HG02759 (cell line): Measurements from ENCODE around the gene DGKH.
"Not testable (repeated sequence)": the region's sequence is repeated elsewhere in the genome, so short reads cannot be mapped to it uniquely, and the experiment has no call there.

Source experiments
- ATAC-seq: cut with Tn5 transposase; IDR thresholded peaks from one replicate; pipeline ENCODE4 v1.9.1; 2021; ENCODE audit warnings: mild to moderate bottlenecking, moderate library complexity; ENCODE audit not compliant: unreplicated experiment

Gene DGKH

DNA sequence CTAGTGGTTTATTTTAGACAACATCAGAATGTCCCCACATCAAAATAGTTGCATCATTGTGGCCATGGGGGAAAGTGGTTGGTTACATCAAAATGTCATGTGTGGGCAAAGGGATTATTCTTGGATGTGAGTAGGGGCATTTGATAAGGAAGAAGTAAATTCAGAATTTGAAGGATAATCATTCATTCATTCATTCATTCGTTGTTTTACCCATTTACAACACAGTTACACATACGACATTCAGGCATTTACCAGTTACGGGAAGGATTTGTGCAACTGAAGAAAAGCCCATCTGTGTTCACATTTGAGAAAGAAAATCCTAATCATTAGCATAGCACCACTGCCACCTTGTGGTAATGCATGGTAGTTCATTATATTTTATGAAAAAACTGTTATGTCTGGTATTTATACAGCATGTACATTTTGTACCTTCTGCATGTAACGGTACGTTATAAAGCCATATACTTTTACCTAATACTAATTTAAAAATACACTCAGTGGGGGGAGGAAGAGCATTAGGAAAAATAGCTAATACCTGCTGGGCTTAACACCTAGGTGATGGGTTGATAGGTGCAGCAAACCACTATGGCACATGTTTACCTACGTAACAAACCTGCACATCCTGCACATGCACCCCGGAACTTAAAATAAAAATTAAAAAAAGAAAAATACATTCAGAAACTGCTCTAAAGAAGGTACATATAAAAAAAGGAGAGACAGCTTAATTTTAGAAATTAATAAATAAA, 62.1 kb downstream of the DGKH start:
- ATAC-seq, result peak; percentile 43

DNA sequence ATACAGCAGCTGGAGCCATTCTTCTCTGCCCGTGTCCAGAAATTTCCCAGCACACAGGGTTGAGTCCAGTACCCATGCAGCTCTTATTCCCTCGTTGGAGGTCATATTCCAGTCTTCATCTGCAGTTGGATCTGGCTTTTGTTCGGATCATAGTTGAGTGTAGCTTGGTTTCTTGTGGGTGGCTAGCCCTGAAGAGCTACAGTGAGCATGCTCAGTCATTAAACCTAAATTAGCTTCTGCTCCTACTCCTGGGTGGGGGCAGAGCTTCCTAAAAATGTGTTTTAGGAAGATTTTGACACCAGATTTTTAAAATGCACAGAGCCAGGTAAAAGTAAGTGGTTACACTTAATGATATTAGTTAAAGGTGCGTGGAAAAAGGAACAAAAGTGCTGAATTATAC, 64.4 kb downstream of the DGKH start:
- no peak for ATAC-seq

DNA sequence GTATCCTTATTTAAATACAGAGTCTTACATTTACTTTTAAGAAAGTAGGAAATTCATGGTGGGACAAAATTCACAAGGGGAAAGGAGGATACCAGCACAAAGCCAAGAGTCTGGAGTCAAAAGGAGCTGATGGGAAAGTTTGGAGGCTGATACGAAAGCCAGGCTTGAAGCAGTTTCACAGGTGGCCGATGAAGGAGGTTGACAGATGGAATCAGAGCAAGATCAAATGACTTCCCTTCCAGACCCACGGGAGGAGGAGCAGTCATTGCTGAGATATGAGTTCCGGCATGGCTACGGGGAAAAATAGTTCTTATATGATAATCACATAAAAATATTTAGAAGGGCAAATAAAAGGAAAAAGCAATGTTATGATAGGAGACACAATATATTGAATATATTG, 65.0 kb downstream of the DGKH start:
- no peak for ATAC-seq

DNA sequence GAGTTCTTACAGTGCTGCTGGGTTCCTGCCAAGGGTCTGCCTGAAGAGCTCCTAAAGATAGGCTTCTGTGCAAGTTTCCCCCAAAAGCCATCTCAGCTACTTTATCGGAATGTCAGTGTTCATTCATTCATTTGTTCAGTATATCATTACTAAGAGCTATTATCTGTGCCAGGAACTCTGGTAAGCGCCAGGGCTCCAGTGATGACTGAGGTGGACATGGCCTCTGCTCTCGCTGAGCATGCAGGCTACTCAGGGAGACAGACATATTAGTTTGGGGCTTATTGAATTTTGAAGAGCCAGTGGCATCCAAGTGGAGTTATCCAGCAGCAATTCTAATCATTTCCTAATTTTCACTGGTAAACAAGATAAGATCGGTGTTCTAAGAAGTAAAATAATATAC, 65.8 kb downstream of the DGKH start:
- ATAC-seq, result no peak

DNA sequence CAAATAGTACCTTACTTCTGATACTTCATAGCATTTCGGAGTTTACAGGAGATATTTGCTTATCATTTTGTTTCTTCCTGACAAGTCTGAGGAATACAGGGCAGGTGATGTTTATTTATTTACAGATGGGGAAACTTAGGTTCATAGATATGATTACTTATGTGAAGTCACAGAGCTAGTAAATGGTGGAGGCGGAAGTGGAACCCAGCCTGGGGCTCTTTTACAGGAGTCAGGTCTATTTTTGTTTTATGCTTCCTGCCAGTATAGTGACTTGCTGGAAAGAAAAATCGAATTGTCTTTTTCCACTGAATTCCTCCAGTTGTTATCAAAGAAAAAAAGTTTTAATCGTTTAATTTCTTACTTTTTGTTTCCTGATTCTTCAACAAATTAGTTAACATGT, 66.5 kb downstream of the DGKH start:
- no peak for ATAC-seq

DNA sequence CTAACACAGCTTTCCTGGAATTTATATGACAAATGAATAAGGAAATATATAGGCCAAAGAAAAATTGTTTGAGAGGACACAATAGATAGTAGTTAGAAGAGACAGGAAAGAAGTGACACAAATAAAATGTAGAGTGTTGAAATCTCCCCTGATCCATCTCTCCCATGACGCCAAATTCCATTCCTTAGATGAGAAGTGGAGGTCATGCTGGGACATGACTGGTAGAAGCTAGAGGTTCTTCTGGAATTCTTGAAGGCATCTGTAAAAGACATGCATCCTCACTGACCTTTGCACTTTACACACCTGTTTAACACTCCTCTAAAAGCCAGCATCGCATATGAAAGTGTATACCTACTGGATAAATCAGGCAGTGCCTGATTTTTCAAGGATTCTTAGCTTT, 67.8 kb downstream of the DGKH start:
- ATAC-seq, result no peak

DNA sequence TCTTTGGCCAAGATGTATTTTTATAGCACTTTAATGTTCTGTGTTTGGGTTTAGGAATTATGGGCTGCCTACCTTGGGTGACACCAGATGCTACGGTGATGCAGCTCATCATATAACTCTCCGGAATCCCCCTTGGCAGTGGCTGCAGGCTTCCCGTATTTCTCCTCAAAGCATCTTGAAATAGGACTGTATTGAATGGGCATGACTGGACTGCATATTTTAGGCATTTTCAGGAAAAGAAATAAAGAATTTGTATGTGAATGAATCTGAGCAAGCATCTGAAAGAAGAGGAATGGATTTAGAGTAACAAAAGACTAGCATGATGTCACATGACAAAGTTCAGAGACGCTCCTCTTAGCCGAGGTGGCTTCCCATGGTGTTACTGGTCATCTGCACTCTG, 70.6 kb downstream of the DGKH start:
- no peak for ATAC-seq

DNA sequence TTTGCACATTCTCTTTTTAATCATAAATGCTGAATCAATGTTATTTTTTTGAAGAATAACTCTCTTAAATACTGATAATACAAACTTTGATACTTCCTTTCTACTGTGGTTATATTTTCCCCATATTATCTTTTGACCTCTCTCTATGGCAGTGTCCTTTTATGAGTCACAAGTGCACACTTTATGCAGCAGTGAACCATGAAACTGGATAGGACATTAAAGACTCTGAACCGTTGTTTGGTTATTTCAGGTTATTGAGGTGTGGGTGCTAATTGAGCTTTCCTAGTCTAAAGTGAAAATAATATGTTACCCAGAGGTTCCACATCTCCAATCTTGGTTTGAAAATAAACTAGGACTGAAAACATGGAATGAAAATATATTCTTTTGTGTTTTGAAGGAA, 71.4 kb downstream of the DGKH start:
- no peak for ATAC-seq

DNA sequence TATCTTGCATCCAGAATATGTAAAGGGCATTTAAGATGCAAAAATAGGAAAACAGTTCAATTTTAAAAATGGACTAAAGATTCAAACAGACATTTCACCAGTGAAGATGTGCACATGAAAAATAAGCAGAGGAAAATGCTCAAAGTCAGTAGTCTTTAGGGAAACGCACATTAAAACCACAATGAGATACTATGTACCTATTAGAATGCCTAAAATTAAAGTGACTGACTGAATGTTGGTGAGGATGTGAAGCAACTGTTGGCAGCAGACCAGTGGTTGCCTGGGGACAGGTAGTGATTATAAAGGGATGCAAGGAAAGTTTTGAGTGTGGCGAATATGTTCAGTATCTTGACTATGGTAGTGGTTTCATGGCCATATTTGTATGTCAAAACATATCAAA, 75.2 kb downstream of the DGKH start:
- ATAC-seq, result no peak

DNA sequence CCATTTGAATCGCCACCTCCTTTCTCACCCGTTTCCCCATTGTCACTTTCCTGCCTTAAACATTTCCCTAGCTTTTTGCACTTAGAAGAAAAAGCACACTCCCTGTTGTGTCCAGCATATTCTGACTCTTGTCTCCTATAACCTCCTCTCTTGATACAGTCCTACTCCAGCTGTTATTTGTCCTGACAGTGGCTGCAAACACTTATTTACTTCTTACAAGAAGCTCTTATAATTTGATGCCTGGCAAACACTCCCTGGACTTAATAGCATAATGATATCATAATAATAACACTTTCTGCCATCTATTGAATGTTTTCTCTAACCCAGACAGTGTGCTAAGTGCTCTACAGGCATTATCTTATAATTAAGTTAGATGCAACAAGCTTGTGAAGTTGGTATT, 76.6 kb downstream of the DGKH start:
- ATAC-seq, result no peak

DNA sequence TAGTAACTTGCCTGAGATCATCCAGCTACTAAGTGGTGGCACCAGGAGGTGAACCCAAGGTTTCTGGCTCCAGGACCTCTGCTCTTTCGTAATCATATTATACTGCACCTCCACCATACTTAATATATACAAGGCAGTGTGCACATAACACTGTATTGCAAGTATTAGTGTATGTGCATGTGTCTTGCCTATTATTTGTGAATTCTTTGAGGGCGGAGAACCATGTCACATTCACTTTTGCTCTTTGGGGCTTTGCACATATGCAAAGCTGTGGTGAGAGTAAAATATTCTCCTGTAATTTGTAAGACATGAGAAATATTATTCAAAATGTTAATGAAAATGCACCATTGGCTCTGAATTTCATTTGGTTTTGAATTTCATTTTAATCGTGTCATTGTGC, 78.6 kb downstream of the DGKH start:
- ATAC-seq, result no peak

DNA sequence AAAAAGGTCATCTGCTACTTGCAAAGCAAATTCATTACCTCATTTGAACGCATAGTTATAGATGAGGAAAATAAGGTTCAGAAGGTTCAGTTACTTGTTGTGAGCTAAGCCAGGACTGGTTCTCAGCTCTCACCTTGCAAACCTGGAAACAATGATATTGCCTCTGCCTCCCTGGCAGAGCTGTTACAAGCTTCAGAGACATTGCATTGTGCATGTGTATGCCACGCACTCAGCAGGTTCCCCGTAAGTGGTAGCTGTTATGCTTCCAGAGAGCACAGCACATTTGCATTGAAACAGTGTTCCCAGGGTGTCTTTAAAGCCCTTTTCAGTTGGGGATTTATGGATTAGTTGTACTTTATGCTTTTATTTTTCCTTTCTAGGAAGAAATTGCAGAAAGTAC, 80.6 kb downstream of the DGKH start:
- no peak for ATAC-seq

DNA sequence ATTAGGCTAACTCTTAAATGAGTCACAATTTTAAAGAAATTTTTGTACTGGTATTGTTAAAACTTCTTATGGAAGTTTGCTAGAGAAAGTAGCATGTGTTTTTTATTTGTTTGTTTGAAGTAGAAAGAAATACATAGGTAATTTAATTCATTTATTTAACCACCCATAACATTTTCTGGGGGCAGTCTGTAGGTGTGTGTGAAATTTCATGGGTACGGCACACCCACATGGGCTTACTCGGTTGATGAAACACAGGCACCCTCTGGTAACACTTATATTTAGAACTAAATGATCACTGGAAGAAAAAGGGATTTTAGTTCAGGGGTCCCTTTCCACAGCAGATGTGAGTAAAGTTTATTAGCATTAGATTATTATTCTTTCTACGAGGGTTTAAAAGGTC, 88.1 kb downstream of the DGKH start:
- ATAC-seq, result no peak

DNA sequence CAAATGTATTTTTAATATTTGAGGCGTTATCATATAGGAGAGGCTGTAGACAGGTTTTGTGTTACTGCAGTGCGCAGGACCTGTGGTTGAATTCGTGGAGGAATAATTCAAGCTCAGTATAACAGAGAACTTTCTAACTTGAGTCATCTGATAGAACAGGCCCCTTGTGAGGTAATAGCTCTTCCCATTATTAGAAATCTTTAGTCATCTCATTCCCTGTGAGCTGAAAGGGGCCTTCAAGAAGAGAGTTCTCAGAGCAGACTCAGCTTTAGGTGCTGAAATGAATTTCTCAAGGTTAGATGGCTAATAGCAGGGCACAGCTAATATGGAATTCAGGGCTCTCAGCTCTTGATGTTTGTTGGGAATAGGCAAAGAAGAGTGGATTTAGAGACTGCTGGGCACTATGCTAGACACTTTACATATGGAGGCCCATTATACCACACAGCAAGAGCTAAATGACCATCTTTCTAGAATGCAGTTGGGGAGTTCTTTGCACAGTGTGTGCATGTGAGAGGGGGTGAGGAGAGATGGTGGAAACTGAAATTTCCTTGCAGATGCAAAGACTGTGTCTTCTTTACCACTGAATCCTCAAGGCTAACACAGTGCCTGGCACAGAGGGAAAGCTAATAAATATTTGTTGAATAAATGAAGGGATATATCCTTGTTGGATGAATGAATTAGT, 89.5 kb downstream of the DGKH start:
- peak; percentile 52 for ATAC-seq

DNA sequence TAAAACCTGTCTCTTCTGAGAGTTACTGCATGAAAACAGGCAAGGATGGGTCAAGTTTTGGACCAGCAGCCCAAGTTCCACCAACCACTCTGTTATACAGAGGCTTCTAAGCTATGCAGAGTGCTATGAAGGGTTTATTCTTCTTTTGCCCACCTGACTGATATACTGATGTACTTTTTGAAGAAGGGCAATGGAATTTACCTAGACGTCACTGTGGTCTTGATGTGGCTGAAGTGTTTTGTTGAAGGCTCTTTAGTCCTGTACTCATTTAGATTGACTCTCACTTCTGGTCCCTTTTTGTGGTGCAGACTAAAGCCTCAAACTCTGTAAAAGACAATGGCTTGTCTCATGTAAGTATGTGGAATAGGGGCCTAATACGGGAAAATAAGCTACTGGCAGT, 92.0 kb downstream of the DGKH start:
- ATAC-seq, result no peak

DNA sequence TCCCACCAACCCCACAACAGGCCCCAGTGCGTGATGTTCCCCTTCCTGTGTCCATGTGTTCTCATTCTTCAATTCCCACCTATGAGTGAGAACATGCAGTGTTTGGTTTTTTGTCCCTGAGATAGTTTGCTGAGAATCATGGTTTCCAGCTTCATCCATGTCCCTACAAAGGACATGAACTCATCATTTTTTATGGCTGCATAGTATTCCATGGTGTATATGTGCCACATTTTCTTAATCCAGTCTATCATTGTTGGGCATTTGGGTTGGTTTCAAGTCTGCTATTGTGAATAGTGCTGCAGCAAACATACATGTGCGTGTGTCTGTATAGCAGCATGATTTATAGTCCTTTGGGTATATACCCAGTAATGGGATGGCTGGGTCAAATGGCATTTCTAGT, 92.6 kb downstream of the DGKH start:
- ATAC-seq, result not testable (repeated sequence)

DNA sequence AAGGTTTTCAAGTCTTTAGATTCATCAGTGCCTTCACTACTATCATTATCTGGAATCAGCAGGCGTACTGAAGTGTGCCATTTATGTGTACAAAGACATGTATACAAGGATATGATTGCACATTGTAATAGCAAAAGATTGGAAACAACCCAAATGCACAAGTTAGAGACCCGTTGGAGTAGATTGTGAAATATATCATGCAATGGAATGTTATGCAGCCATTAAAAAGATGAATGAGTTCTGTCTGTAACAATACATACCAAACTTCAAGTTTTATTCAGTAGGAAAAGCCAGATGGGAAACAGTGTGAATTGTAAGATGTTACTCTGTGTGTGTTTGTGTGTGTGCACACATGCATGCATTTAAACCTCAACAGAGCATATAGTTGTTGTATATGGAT, 97.9 kb downstream of the DGKH start:
- ATAC-seq, result no peak

DNA sequence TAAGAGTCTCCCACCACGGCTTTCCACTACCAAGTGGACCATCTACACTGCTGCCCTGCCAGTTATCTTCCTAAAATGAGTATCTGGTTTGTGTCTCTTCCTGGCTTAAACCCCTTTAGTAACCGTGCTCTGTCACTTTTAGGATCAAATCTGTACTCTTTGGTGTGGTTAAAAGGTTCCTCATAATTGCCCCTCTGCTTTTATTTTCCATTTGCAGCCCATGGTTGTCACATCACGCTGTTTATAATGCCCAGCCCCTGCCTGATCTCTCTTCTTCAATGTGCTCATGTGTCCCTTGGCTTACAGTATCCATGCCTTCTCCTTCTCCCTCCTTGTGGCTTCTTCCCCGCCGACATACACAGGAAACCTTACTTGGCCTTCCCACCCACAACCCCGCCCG, 100.1 kb downstream of the DGKH start:
- ATAC-seq, result no peak

DNA sequence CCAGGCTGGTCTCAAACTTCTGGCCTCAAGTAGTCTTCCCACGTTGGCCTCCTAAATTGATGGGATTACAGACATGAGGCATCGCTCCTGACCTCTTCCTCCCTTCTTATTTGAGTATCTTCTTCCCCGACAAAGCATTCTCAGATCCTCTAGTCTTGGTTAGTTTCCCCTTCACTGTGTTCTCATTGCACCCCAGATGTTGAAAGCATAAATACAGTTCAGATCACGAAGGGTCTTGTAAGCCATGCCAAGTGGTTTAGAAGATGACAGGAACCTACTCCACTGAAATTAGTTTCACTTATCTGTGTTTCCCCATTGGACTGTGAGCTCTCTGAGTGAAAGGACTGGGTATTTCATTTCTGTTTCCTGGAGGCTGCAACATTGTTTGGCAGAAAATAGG, 100.7 kb downstream of the DGKH start:
- ATAC-seq, result no peak

DNA sequence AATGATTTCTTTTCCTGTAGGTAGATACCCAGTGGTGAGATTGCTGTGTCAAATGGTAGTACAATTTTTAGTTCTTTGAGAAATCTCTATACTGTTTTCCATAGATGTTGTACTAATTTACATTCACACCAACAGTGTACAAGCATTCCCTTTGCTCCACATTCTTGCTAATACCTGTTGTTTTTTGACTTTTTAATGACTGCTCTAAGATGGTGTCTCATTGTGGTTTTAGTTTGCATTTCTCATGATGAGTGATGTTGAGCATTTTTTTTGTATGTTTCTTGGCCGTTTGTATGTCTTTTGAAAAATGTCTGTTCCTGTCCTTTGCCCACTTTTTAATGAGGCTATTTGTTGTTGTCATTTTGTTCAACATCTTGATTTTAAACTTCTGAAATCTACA, 103.3 kb downstream of the DGKH start:
- ATAC-seq, result no peak

DNA sequence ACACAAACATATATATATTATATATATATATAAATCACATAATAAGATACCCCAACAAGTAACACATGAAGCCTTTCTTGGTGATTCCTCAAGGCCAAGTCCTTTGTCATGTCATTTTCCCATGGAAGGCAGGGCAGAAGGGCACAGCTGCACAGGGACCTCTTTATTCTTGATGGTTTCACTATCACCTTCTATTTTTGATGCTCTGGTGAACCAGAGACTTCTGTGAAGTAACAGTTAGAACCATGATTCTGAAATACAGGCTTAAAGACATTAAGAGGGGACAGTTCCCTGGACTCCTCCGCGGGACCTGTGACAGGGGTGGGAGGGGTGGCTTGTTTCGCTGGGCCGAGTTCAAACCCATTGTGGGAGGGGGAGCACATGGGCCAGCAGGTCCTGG, 104.0 kb downstream of the DGKH start:
- no peak for ATAC-seq

DNA sequence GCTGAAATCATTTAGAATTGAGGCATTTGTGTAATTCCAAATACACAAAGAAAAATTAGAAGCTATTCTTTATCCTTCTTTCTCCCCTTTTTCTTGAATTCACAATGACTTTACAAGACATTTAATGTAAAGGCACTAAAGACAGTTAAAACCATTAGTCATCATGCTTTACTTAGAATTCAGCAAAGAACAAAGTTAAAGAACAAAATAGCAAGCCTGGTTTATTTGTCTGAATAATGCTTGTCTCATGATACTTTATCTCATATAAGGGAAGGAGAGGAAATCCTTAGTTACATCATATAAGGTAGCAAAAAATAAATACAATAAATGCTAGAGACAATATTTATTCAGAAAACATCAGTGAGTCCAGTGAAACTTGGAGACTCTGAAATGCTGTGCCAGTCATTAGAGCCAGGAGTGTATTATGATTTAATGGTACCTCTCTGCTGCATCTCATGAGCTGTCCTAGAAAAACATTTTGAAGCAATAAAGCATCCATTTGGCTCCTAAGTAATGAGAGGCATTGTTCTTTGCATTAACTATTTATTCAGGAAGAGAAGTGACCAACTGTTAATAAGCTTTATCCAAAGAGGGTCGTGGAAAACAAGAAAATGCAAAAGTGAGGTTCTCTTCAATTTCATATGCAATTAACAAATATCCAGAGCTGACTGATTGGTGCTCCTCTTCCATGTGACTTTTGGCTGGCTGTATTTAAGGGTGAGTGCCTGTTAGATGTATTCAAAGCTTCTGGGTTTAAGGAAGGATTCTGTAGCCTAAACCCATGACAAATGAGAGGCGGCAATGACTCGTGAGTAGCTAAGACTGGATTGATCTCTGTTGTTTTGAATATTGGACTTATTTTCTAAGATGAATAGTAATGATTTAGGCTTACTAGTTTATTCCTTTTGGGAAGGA, 105.0 kb downstream of the DGKH start:
- ATAC-seq, result no peak
